Subcutaneous adipose tissue (tissue), 4 donors: Measurements from ENCODE around the gene DPEP2NB. TPM values are rescaled to one million over a fixed set of nuclear protein-coding genes. Genes with fewer than 3 reads are reported as not detected.

Experiments
- total RNA-seq, 4 donors: library from RNA; depleted of rRNA; stranded (reverse); fragments of >200 nt; gene quantifications; one replicate each; pipeline ENCODE4 v1.1.0, GENCODE V29; 2016
- TF ChIP-seq, protein P1 (sequence below): fragments of 450-650 bp; IDR thresholded peaks from one replicate; pipeline ENCODE4 v1.5.1; 2016; ENCODE audit warnings: low read depth, mild to moderate bottlenecking, control low read depth, antibody characterized with exemption, moderate library complexity

DPEP2NB gene
- total RNA-seq, 4 donors from 2014 or later, result not detected

DNA sequence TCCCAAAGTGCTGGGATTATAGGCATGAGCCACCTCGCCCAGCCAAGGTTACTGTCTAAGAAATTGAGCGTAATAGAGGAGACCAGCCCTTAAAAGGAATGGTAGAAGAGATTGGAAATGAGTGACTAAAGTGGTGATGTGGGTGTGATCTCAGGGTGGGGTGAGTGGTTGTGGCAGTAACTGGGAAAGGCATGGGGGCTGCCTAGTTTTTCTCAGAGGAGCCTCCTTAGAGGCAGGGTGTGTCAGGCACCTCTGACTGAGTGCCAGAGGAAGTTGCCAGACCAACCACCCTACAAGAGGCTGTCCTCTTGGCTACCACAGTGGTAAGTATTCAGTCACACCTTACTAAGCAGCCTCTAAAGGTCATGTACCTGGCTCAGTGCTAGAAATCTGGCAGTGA lies 16.2 kb upstream of the DPEP2NB start:
- TF ChIP-seq, protein P1, sequence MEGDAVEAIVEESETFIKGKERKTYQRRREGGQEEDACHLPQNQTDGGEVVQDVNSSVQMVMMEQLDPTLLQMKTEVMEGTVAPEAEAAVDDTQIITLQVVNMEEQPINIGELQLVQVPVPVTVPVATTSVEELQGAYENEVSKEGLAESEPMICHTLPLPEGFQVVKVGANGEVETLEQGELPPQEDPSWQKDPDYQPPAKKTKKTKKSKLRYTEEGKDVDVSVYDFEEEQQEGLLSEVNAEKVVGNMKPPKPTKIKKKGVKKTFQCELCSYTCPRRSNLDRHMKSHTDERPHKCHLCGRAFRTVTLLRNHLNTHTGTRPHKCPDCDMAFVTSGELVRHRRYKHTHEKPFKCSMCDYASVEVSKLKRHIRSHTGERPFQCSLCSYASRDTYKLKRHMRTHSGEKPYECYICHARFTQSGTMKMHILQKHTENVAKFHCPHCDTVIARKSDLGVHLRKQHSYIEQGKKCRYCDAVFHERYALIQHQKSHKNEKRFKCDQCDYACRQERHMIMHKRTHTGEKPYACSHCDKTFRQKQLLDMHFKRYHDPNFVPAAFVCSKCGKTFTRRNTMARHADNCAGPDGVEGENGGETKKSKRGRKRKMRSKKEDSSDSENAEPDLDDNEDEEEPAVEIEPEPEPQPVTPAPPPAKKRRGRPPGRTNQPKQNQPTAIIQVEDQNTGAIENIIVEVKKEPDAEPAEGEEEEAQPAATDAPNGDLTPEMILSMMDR, result no peak

GRCh38 chr16:68028996-68029395 lies 13.3 kb upstream of the DPEP2NB start:
- TF ChIP-seq, protein P1, result no peak

GRCh38 chr16:68022728-68023537 lies 7.2 kb upstream of the DPEP2NB start, which contains the start of the genes DDX28 and DUS2:
Gene DDX28, minus strand, starts transcription at chr16:68023232. Its CDS starts 30 bp downstream, at chr16:68023202.
Gene DUS2, plus strand, starts transcription at chr16:68023284. Its CDS starts 14,740 bp downstream, at chr16:68038024.
- TF ChIP-seq, protein P1, result no peak

DNA sequence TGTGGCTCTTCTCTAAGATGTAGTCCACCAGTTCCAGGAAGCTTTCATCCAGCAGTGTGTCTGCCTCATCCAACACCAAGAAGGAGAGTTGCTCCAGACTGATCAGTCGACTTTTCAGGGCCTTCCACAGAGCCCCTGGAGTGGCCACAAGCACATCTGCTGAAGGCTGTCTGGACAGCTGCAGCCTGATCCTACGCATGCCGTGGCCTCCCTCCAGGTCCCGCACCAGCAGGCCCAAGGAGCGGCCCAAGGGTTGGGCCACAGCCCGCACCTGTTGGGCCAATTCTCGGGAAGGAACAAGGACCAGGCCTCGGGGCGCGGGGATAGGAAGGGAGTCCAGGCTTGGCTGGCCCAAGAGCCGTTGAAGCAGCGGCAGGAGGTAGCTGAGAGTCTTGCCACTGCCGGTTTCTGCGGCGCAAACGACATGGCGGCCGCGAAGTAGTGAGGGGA lies 6.6 kb upstream of the DPEP2NB start:
- TF ChIP-seq, protein P1, result no peak

DNA sequence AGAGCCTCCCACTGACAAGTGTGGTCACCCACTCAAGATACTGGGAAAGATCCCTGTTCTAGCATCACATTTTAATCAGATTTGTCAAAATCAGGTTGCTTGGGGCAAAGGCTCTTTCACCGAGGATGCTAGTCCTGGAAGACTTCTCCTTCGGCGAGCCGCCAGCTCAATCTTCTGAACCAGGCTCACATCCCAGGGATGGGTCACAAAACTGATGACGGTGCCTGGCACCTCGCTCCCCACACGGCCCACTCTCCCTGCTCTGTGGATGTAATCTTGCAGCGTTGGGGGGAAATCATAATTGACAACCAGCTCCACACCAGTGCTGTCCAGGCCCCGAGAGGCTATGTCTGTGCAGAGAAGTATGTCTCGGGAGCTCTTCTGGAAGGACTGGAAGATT lies 5.8 kb upstream of the DPEP2NB start:
- TF ChIP-seq, protein P1, result no peak

- TF ChIP-seq, protein P1, result no peak
Observed at GRCh38 chr16:68019167-68019680, 3.5 kb upstream of the DPEP2NB start.

DNA sequence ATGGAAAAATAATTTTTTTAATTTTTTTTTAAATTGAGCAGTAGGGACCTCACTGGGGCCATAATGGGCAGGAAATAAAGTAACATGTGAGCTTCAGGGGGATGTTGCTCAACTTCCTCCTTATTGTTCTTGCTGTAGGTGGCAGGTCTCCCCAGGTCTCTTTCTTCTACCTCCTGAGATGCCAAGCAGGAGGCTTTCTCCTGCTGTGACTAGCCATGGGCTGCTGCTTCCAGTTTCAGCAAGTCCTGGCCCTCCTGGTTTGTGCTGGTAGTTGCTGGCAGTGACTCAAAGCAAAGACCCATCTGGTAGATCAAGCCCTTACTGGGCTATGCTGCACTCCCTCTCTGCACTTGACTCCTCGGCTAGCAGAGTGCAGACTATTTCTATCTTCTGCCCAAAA lies 2.3 kb downstream of the DPEP2NB start:
- TF ChIP-seq, protein P1, result no peak
